Left kidney (tissue), 1 donor: ENCODE data around the gene FAM167B. TPM values are rescaled to one million over a fixed set of nuclear protein-coding genes. Genes with fewer than 3 reads are reported as not detected.

Experiments
- polyA plus RNA-seq: library from polyadenylated mRNA; unstranded; fragments of 120-200 nt; gene quantifications from one replicate; pipeline ENCODE4 v1.2.1, GENCODE V29; 2013; ENCODE audit not compliant: insufficient read length

FAM167B gene
- polyA plus RNA-seq, 1 donor, result 5.8 TPM

Other genes with a start within 250 kb of the FAM167B start
- gene KHDRBS1, start 233.4 kb upstream of the FAM167B start, polyA plus RNA-seq, result 267 TPM
- 19.8 TPM for gene TMEM39B, start 174.3 kb upstream of the FAM167B start, polyA plus RNA-seq
- 39.9 TPM for gene KPNA6, start 139.2 kb upstream of the FAM167B start, polyA plus RNA-seq
- gene TXLNA, start 67.5 kb upstream of the FAM167B start, polyA plus RNA-seq, result 50.7 TPM
- gene CCDC28B, start 46.6 kb upstream of the FAM167B start, polyA plus RNA-seq, result 21.3 TPM
- 10.2 TPM for gene IQCC, start 41.6 kb upstream of the FAM167B start, polyA plus RNA-seq
- gene DCDC2B, start 38.1 kb upstream of the FAM167B start, polyA plus RNA-seq, result 1.9 TPM
- 30.7 TPM for gene TMEM234, start 24.9 kb upstream of the FAM167B start, polyA plus RNA-seq
- 174 TPM for gene EIF3I, start 24.8 kb upstream of the FAM167B start, polyA plus RNA-seq
- 5.2 TPM for gene LCK, start 4.0 kb downstream of the FAM167B start, polyA plus RNA-seq
- gene HDAC1, start 44.9 kb downstream of the FAM167B start, polyA plus RNA-seq, result 216 TPM
- 388 TPM for gene MARCKSL1, start 89.0 kb downstream of the FAM167B start, polyA plus RNA-seq
- gene FAM229A, start 115.3 kb downstream of the FAM167B start, polyA plus RNA-seq, result 7.8 TPM
- 7.4 TPM for gene TSSK3, start 115.3 kb downstream of the FAM167B start, polyA plus RNA-seq
- gene BSDC1, start 147.2 kb downstream of the FAM167B start, polyA plus RNA-seq, result 61.7 TPM
- 2.3 TPM for gene ZBTB8B, start 217.8 kb downstream of the FAM167B start, polyA plus RNA-seq